Astrocyte (in vitro differentiated cells and primary cell): ENCODE measurements around the gene ACSL1.

Experiments used
- CTCF ChIP-seq: IDR thresholded peaks from 2 replicates; pipeline ENCODE4 v1.5.1; 2011; ENCODE audit warnings: low read depth, mild to moderate bottlenecking, inconsistent platforms, low read length, moderate library complexity; ENCODE audit not compliant: insufficient read depth
- EZH2 ChIP-seq: IDR thresholded peaks from 2 replicates; pipeline ENCODE4 v1.6.1; 2012; ENCODE audit warnings: mild to moderate bottlenecking, low read length, inconsistent platforms; ENCODE audit not compliant: insufficient read depth

GRCh38 chr4:184812651-184813181, 13.1 kb downstream of the ACSL1 start:
- TF ChIP-seq CTCF (no peak), EZH2 (no peak)
